HG03521 (cell line): ENCODE data around the gene HEATR3.

Experiments
- ATAC-seq: cut with Tn5 transposase; IDR thresholded peaks from one replicate; pipeline ENCODE4 v1.9.1; 2021; ENCODE audit warnings: mild to moderate bottlenecking, moderate library complexity; ENCODE audit not compliant: unreplicated experiment

Gene HEATR3

DNA sequence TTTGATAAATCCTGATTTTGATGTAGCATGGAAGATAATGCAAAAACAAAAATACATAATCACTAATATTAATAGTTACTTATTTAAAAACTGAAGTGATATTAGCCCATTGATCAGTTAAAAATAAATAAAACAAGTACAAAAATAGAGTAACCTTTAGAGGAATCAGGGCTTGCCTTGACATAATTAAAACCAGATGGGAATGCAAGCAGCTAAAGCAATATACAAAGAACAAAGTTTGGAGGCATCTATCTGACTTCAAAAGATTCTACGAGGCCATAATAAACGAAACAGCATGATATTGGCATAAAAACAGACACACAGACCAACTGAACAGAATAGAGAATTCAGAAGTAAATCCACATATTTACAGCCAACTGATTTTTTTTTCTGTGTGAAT, 15.0 kb upstream of the HEATR3 start:
- no peak for ATAC-seq

GRCh38 chr16:50056226-50056625, 9.5 kb upstream of the HEATR3 start:
- no peak for ATAC-seq

DNA sequence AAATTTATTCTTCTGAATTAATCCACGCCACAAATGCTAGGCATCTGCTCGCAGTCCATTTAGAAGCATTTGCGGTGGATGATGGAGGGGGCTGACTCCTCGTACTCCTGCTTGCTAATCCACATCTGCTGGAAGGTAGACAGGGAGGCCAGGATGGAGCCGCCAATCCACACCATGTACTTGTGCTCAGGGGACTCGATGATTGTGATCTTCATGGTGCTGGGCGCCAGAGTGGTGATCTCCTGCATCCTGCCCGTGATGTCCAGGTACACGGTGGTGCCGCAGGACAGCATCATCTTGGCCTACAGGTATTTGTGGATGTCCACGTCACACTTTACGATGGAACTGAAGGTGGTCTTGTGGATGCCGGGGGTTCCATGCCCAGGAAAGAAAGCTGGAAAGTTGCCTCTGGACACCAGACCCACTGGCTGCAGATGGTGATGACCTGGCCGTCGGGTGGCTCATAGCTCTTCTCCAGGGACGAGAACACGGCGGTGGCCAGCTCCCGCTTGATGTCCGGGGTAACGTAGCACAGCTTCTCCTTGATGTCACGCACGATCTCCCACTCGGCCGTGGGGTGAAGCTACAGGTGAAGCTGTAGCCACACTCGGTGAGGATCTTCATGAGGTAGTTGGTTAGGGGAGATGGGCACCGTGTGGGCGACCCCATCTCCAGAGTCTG, 7.5 kb upstream of the HEATR3 start:
- ATAC-seq: no peak

DNA sequence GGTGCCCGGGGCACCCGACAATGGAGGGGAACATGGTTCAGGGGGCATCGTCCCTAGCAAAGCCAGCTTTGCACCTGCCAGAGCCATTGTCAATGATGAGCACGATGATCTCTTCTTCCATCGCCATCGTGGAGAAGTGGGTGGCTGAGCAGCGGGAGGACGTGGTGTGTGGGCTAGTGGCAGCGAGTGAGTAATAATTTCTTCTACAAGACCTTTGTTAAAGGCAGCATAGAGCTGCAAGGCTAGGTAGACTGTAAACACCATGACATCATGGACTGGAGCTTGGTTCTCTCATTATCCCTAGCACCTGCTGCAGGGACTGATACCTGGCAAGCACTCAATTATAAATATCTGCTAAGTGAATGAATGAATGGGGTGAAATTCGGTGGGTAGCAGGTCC, 6.7 kb upstream of the HEATR3 start:
- no peak for ATAC-seq

DNA sequence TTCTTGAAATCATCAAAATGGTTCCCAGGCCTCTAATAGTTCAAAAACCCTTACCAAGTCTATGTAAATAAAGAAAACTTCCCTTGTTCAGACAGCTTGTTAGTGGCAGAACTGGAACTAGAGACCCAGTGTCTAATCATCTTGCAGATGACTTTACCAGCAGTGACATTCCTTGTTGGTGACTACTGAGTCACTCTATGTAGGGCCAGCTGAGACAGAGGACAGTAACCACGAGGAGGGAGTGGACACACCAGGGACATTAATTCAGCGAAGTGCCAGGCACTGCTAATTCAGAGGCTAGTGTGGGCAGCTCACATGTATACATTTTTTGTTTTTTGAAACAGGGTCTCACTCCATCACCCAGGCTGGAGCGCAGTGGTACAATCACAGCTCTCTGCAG, 6.1 kb upstream of the HEATR3 start:
- ATAC-seq: no peak

GRCh38 chr16:50061326-50061725, 4.4 kb upstream of the HEATR3 start:
- no peak for ATAC-seq

DNA sequence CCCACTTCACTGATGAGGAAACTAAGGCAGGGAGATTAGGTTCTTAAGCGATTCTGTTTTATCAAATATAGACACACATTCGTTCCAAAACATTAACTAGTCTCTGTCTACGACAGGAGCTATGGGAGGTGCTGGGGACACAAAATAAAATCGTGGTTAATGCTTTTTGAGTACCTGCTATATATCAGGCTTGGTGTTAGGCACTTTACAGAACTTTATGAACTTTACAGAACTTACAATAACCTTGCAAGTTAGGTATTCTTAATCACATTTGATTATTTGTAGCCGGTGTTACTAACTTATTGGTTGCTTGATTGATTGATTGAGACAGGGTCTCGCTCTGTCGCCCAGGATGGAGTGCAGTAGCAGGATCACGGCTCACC, 538 bp upstream of the HEATR3 start:
- no peak for ATAC-seq

GRCh38 chr16:50066482-50067289, 916 bp downstream of the HEATR3 start:
- ATAC-seq: no peak

- ATAC-seq: no peak
Observed at GRCh38 chr16:50067290-50067853, 1.6 kb downstream of the HEATR3 start.

DNA sequence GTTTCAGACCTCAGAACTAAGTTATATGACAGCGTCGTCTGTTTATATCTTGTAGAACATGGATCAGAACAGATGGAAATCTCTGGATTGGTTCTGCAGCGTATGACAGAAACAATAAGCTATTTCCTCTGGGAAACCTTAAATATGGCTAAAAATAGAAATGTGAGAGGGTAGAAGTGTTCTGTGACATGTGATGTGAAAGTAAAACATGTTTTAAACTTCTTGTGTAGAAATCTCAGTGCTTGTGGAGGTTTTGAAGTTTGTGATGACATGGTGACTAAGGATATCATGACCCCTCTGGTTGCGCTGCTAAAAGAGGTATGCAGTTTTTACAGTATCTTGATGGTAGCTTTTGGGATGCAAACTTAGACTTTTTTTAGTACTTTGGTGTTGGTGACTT, 2.8 kb downstream of the HEATR3 start:
- no peak for ATAC-seq

- no peak for ATAC-seq
Observed at GRCh38 chr16:50069060-50069459, 3.3 kb downstream of the HEATR3 start.

- no peak for ATAC-seq
Observed at GRCh38 chr16:50071075-50071671, 5.4 kb downstream of the HEATR3 start.

GRCh38 chr16:50072730-50073129, 7.0 kb downstream of the HEATR3 start:
- ATAC-seq: no peak

GRCh38 chr16:50079397-50080140, 13.8 kb downstream of the HEATR3 start:
- ATAC-seq: no peak

GRCh38 chr16:50081428-50082018, 15.8 kb downstream of the HEATR3 start:
- no peak for ATAC-seq

- no peak for ATAC-seq
Observed at GRCh38 chr16:50083996-50084395, 18.2 kb downstream of the HEATR3 start.

GRCh38 chr16:50086176-50086575, 20.4 kb downstream of the HEATR3 start:
- ATAC-seq: no peak

- ATAC-seq: no peak
Observed at GRCh38 chr16:50088302-50088701, 22.5 kb downstream of the HEATR3 start.

- ATAC-seq: no peak
Observed at GRCh38 chr16:50092891-50093290, 27.1 kb downstream of the HEATR3 start.

- ATAC-seq: no peak
Observed at GRCh38 chr16:50093607-50094539, 28.1 kb downstream of the HEATR3 start.
